CD14-positive monocyte (primary cell): Measurements from ENCODE around the gene SLC38A3. TPM values are rescaled to one million over a fixed set of nuclear protein-coding genes. Genes with fewer than 3 reads are reported as not detected.

Experiments used
- DNase-seq, 3 donors: peaks; one replicate each; pipeline ENCODE4 v3.0.0-alpha.2; 2011 to 2022
- H2AFZ ChIP-seq: 2 replicates; pipeline ENCODE4 v1.6.0; 2012; ENCODE audit warnings: mild to moderate bottlenecking, low read depth, low read length, inconsistent platforms; ENCODE audit not compliant: insufficient read depth, poor library complexity, severe bottlenecking
- H3K27ac ChIP-seq, 2 donors: 1 replicate in 1 of 2; 2 replicates in 1 of 2; pipeline ENCODE4 v1.5.1; 2012 to 2013; ENCODE audit warnings: low read length in 2 of 2, control low read depth in 1 of 2, inconsistent platforms in 1 of 2, low read depth in 1 of 2, mild to moderate bottlenecking in 1 of 2
- H3K27me3 ChIP-seq, 2 donors: one replicate each; pipeline versions ENCODE4 v1.6.0 to v1.6.1; 2011 to 2013; ENCODE audit warnings: low read length in 2 of 2; ENCODE audit not compliant: control insufficient read depth in 2 of 2, insufficient read depth in 2 of 2
- H3K36me3 ChIP-seq, 2 donors: replicated peaks in 1 of 2; 1 replicate in 1 of 2; 2 replicates in 1 of 2; pipeline versions ENCODE4 v1.5.1 to v1.6.1; 2012 to 2013; ENCODE audit warnings: low read length in 2 of 2, control low read depth in 1 of 2, inconsistent platforms in 1 of 2, mild to moderate bottlenecking in 1 of 2; ENCODE audit not compliant: insufficient read depth in 2 of 2, control insufficient read depth in 1 of 2
- H3K4me1 ChIP-seq, 2 donors: 1 replicate in 1 of 2; 2 replicates in 1 of 2; pipeline versions ENCODE4 v1.5.1 to v1.6.1; 2012 to 2013; ENCODE audit warnings: low read length in 2 of 2, control low read depth in 1 of 2, inconsistent platforms in 1 of 2, mild to moderate bottlenecking in 1 of 2, moderate library complexity in 1 of 2; ENCODE audit not compliant: insufficient read depth in 2 of 2, control insufficient read depth in 1 of 2
- H3K4me2 ChIP-seq: replicated peaks from 2 replicates; pipeline ENCODE3; 2012; ENCODE audit warnings: low read length, moderate library complexity, mild to moderate bottlenecking; ENCODE audit not compliant: poor library complexity, severe bottlenecking; ENCODE audit errors: extremely low read depth
- H3K4me3 ChIP-seq, 3 experiments: fragments of 200-600 bp in 1 of 3; sonication (generic) in 1 of 3; replicated peaks in 1 of 3; 1 replicate in 2 of 3; 2 replicates in 1 of 3; pipeline ENCODE4 v1.5.1; 2011 to 2013; ENCODE audit warnings: low read length in 3 of 3, mild to moderate bottlenecking in 3 of 3, control low read depth in 2 of 3, low read depth in 2 of 3, inconsistent platforms in 1 of 3, moderate library complexity in 1 of 3
- H3K79me2 ChIP-seq: 2 replicates; pipeline ENCODE4 v1.6.0; 2012; ENCODE audit warnings: mild to moderate bottlenecking, control low read depth, inconsistent platforms, low read length, moderate library complexity; ENCODE audit not compliant: insufficient read depth
- H3K9ac ChIP-seq: 2 replicates; pipeline ENCODE4 v1.6.0; 2017; ENCODE audit warnings: low read length, mild to moderate bottlenecking; ENCODE audit not compliant: insufficient read depth, poor library complexity, severe bottlenecking
- H3K9me3 ChIP-seq, 2 donors: replicated peaks in 1 of 2; 1 replicate in 1 of 2; 2 replicates in 1 of 2; pipeline versions ENCODE4 v1.5.1 to v1.6.1; 2012 to 2013; ENCODE audit warnings: low read length in 2 of 2, control low read depth in 1 of 2; ENCODE audit not compliant: control insufficient read depth in 1 of 2, insufficient read depth in 1 of 2
- H4K20me1 ChIP-seq: 2 replicates; pipeline ENCODE4 v1.6.0; 2012; ENCODE audit warnings: mild to moderate bottlenecking, low read length, control low read depth, moderate library complexity; ENCODE audit not compliant: insufficient read depth
- H3K27ac Mint-ChIP-seq, 7 donors: one replicate each; pipeline ENCODE4 v1.8.0; 2020; ENCODE audit warnings: mild to moderate bottlenecking in 7 of 7, mixed read lengths in 7 of 7, moderate library complexity in 6 of 7, inconsistent platforms in 2 of 7
- H3K27me3 Mint-ChIP-seq, 3 donors: one replicate each; pipeline ENCODE4 v1.8.0; 2021 to 2022; ENCODE audit warnings: low read depth in 3 of 3, mild to moderate bottlenecking in 3 of 3, mixed read lengths in 3 of 3, moderate library complexity in 3 of 3, inconsistent platforms in 1 of 3
- H3K36me3 Mint-ChIP-seq, 2 donors: one replicate each; pipeline ENCODE4 v1.8.0; 2020; ENCODE audit warnings: mixed read lengths in 2 of 2, inconsistent platforms in 1 of 2, mild to moderate bottlenecking in 1 of 2
- H3K4me1 Mint-ChIP-seq: one replicate; pipeline ENCODE4 v1.8.0; 2020; ENCODE audit warnings: mild to moderate bottlenecking, mixed read lengths
- H3K4me3 Mint-ChIP-seq, 2 donors: one replicate each; pipeline ENCODE4 v1.8.0; 2020; ENCODE audit warnings: mild to moderate bottlenecking in 2 of 2, mixed read lengths in 2 of 2, moderate library complexity in 1 of 2
- H3K9me3 Mint-ChIP-seq, 7 donors: one replicate each; pipeline ENCODE4 v1.8.0; 2020 to 2022; ENCODE audit warnings: mixed read lengths in 7 of 7, mild to moderate bottlenecking in 6 of 7, moderate library complexity in 6 of 7, inconsistent platforms in 2 of 7
- WGBS: methylation state at CpG from one replicate; pipeline ENCODE4 v1.1.5; 2013; ENCODE audit warnings: missing lambda C conversion rate; ENCODE audit not compliant: insufficient coverage; 5-methylcytosine and 5-hydroxymethylcytosine counted together
- intact Hi-C, 2 donors: fragments of 100-400 bp; cut with micrococcal nuclease; formaldehyde crosslinking; loops; one replicate each; pipeline versions ENCODE4 v1.15.0 to v1.15.1; 2023
- polyA plus RNA-seq, 3 donors: library from polyadenylated mRNA; depleted of rRNA in 1 of 3; unstranded in 2 of 3; stranded (reverse) in 1 of 3; fragments of 300-500 nt in 2 of 3; fragments of >200 nt in 1 of 3; fragmentation: Illumina TruSeq in 2 of 3; gene quantifications; 1 replicate in 2 of 3; 2 replicates in 1 of 3; pipeline ENCODE4 v1.2.3, GENCODE V29; 2012 to 2021
- TF ChIP-seq, protein P1 (sequence below): fragments of 200-600 bp; IDR thresholded peaks from one replicate; pipeline ENCODE4 v1.8.0; 2022; ENCODE audit warnings: antibody characterized with exemption, mild to moderate bottlenecking

SLC38A3 gene
- polyA plus RNA-seq, 3 donors = not detected

GRCh38 chr3:50230794-50231125, 25.7 kb downstream of the SLC38A3 start:
- Histone ChIP-seq H3K4me2 (peak overlapping the region; percentile 78), H3K9me3 (no peaks in the 10 kb centered on the region), H3K79me2 (peaks cover 77% of the 10 kb centered on the region), H3K4me1 (peaks cover 93 to 97% of the 10 kb centered on the region in 2 donors), H2AFZ (no peak overlapping the region), H3K27ac (peak overlapping the region; percentile 55 to 88), H3K4me3 (peak overlapping the region in 2 of 3 experiments; percentile 12 to 71), H3K27me3 (peaks cover 0 to 3% of the 10 kb centered on the region in 2 donors), H3K9ac (peak overlapping the region; percentile 44), H4K20me1 (no peaks in the 10 kb centered on the region), H3K36me3 (no peaks in the 10 kb centered on the region)
- WGBS = 40% methylated on average over 2 of the region's 4 CpGs
- intact Hi-C loops = loop anchor here in 1 of 2 donors (1.0 kb wide), 1 partner anchor 14 kb away; no protein-coding TSS in a partner anchor
- peak in 1 of 3 donors; percentile 43 for DNase-seq
- TF ChIP-seq, protein P1, sequence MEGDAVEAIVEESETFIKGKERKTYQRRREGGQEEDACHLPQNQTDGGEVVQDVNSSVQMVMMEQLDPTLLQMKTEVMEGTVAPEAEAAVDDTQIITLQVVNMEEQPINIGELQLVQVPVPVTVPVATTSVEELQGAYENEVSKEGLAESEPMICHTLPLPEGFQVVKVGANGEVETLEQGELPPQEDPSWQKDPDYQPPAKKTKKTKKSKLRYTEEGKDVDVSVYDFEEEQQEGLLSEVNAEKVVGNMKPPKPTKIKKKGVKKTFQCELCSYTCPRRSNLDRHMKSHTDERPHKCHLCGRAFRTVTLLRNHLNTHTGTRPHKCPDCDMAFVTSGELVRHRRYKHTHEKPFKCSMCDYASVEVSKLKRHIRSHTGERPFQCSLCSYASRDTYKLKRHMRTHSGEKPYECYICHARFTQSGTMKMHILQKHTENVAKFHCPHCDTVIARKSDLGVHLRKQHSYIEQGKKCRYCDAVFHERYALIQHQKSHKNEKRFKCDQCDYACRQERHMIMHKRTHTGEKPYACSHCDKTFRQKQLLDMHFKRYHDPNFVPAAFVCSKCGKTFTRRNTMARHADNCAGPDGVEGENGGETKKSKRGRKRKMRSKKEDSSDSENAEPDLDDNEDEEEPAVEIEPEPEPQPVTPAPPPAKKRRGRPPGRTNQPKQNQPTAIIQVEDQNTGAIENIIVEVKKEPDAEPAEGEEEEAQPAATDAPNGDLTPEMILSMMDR = no peak
- Mint-ChIP-seq H3K27me3 (peaks cover 7 to 12% (median 10%) of the 10 kb centered on the region in 3 donors), H3K27ac (peak overlapping the region; percentile 81 to 95 (median 93)), H3K9me3 (peaks cover 0 to 2% (median 0%) of the 10 kb centered on the region in 7 donors), H3K4me1 (peaks cover 89% of the 10 kb centered on the region), H3K36me3 (no peaks in the 10 kb centered on the region), H3K4me3 (peak overlapping the region; percentile 51 to 78)

- Mint-ChIP-seq H3K9me3 (no peaks in the 10 kb centered on the region), H3K4me3 (no peak overlapping the region), H3K36me3 (peaks cover 0 to 3% of the 10 kb centered on the region in 2 donors), H3K27ac (peak overlapping the region in 2 of 7 donors; percentile 42 to 95), H3K27me3 (peaks cover 3 to 5% (median 3%) of the 10 kb centered on the region in 3 donors), H3K4me1 (peaks cover 81% of the 10 kb centered on the region)
- peaks cover 5% of the 10 kb centered on the region for H4K20me1 ChIP-seq
- H3K9ac ChIP-seq = no peak overlapping the region
- H3K36me3 ChIP-seq = no peaks in the 10 kb centered on the region
- no peak overlapping the region for H3K27ac ChIP-seq
- intact Hi-C loops = loop anchor here in 1 of 2 donors (1.0 kb wide), 1 partner anchor 13 kb away; no protein-coding TSS in a partner anchor
- 100% methylated on average over 5 of the region's 5 CpGs for WGBS
- H3K79me2 ChIP-seq = peaks cover 84% of the 10 kb centered on the region
- TF ChIP-seq, protein P1 = no peak
- H3K4me3 ChIP-seq = peak overlapping the region in 1 of 3 experiments; percentile 71
- no peaks in the 10 kb centered on the region for H3K9me3 ChIP-seq
- no peak for DNase-seq
- no peaks in the 10 kb centered on the region for H3K27me3 ChIP-seq
- peaks cover 85 to 90% of the 10 kb centered on the region in 2 donors for H3K4me1 ChIP-seq
- no peak overlapping the region for H2AFZ ChIP-seq
- peak overlapping the region; percentile 78 for H3K4me2 ChIP-seq
Measured at GRCh38 chr3:50231581-50231980, 26.5 kb downstream of the SLC38A3 start.
